GM19467 (cell line): ENCODE measurements around the gene EZR.
"Not testable (repeated sequence)": the region's sequence is repeated elsewhere in the genome, so short reads cannot be mapped to it uniquely, and the experiment has no call there.

ENCODE experiments used
- ATAC-seq: cut with Tn5 transposase; IDR thresholded peaks from one replicate; pipeline ENCODE4 v1.9.1; 2021; ENCODE audit warnings: mild to moderate bottlenecking, moderate library complexity; ENCODE audit not compliant: unreplicated experiment

The EZR gene

DNA sequence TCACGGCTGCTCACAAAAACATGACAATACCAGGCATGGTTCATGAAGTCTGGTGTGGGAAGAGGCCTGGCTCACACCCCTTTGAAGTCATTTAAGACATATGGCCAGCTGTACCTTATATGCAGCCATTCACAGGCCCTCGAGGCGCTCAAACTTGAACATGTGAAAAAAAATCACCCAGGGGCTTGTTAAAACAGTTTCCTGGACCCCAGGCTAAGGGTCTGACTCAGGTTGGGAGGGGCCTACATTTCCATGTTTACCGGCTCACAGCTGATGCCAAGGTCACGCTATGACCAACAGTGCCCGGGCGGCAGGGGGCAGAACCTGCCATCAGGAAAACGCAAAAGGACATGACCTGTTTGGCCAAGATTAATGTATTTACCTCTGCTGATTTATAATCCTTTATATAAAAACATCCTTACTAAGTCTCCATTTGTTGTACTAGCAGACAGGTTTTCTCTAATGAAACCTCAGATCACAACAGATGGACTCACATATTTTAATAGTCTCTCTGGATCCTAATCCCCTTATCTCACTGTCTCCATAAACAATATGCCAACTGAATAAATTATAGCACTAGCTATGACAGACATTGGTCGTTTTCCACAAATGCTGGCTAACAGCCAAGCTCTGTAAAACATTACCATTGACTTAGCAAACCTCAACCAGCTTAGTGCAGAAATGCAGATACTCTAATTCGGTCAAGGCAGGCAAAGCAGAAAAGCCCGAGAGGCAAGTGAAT, 19.9 kb downstream of the EZR start:
- no peak for ATAC-seq

DNA sequence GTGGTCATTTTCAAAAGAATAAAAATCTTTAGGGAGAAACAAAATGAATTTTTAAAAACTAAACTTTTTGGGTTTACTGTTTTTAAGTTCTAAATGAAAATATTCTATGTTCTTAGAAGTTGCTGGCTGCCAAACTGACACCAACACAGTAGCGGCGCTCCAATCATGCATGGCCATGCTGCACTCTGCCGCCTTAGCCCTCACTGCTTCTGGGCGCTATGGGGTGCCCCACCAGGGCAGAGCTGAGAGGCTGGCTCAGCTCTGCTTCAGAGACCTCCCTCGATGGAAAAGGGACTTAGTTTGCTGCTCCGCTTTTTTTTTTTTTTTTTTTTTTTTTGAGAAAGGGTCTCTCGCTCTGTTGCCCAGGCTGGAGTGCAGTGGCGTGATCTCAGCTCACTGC, 20.9 kb downstream of the EZR start:
- ATAC-seq, result no peak

DNA sequence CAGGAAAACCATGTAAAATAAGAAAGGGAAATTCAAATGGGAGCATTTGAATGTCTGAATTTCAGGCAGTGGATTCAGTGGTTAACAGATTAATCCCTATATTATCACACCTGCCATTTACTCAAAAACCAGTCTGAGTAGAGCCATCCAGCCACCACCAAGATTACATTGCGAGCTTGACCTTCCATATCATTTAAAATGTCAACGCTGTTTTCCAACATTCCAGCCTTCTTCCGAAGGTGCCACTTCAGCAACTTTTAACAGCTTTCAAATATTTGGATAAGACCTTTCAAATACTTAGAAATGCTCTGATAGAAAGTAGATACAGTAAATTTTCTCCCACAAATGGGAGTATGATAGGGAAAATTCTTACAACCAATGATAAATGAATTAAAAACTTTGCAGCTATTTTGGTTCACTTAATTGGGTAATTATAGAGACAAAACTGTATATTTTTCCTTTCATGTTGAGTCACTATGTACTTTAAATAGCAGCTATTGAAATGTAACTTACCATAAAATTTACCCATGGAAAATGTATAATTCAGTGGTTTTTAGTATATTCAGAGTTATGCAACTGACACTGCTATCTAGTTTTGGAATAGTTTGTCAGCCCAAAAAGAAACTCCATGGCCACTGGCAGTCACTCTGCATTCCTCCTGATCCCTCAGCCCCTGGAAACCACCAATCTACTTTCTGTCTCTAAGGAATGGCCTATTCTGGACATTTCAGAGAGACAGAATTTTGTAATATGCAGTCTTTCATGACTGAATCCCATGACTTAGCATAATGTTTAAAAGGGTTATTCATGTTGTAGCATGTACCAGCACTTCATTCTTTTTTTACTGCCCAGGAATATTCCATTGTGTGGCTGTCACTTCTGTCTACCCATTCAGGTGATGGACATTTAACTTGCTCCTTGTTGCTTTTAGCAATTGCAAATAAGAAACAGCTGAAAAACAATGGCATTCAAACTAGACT, 21.5 kb downstream of the EZR start:
- ATAC-seq, result no peak

DNA sequence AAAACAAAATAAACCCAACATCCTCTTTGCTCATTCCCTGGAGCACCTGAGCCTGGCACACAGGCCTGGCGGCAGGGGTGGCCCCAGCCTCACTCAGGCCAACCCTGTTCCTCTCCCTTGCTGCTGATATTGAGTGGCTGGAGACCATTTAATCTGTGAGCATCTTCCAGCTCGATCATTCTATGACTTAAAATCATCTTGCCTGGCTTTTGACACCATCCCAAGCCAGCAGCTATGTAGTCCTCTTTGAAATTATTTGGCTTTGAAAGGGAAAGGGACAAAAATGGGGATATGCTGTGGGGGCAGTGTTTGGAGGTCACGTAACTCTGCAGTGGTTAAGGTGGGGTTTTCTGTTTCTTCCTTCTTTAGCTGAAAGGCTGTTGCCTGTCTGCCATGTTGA, 22.8 kb downstream of the EZR start:
- no peak for ATAC-seq

DNA sequence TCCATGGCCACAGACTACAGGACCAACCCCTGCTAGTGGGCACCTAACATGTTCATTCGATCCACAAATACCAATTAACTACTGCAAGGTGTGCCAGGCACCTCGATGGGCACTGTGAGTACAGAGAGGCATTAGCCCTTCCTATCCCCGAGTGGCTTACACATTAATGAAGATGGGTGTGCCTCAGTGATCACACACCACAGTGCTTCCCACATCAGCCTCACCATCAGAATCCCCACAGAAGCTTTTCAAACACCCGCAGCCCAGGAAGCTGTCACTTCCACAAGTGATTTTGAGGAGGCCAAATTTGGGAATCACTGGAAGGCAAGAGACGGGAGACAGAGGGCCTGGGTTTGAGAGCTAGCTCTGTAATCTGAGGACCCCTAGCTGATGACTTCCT, 23.7 kb downstream of the EZR start:
- ATAC-seq, result no peak

DNA sequence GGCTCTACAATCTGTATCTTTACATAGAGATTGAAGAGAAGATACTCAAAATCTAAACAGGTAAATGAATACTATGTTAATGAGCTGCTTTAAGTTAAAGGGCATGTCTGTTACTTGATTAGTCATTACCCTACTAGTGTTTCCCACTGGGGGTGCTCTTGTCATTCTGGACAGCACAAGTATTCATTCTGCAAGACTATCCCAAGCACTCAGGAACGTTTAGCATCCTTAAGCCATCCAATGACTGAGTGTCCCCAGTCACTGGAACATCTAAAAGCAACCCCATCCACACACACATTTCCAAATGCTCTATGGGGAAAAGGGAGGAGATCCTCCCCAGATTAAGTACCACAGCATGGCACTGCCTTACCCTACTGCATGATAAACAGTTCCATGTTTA, 25.7 kb downstream of the EZR start:
- peak; percentile 40 for ATAC-seq

DNA sequence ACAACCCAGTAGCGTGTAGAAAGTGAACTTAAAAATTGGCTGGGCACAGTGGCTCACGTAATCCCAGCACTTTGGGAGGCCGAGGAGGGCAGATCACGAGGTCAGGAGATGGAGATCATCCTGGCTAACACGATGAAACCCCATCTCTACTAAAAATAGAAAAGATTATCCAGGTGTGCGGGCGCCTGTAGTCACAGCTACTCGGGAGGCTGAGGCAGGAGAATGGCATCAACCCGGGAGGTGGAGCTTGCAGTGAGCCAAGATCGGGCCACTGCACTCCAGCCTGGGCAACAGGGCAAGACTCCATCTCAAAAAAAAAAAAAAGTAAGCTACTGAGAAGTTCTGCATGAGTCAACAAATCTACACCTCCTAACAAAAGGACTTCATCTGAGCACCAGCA, 26.7 kb downstream of the EZR start:
- ATAC-seq, result not testable (repeated sequence)

DNA sequence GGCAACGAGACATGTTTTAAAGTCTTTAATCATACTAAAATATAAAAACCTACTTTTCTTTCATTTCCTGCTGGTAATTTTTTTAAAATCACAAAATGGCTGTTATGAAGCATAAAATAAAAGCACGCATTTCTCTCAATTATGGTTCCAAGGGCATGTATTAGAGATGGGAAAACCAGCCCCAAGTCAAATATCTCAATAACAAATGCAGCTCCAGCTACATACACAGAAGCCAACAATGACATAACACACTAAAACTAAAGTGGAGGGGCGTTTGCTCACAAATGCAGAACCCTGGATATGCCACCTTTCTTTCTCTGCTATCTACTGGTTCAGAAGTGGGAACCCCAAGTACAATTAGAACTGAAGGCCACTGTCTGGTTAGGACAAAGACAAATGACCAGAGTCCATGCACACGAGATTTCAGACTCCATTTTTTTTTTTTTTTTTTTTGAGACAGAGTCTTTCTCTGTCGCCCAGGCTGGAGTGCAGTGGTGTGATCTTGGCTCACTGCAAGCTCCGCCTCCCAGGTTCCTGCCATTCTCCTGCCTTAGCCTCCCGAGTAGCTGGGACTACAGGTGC, 27.8 kb downstream of the EZR start:
- ATAC-seq, result no peak

DNA sequence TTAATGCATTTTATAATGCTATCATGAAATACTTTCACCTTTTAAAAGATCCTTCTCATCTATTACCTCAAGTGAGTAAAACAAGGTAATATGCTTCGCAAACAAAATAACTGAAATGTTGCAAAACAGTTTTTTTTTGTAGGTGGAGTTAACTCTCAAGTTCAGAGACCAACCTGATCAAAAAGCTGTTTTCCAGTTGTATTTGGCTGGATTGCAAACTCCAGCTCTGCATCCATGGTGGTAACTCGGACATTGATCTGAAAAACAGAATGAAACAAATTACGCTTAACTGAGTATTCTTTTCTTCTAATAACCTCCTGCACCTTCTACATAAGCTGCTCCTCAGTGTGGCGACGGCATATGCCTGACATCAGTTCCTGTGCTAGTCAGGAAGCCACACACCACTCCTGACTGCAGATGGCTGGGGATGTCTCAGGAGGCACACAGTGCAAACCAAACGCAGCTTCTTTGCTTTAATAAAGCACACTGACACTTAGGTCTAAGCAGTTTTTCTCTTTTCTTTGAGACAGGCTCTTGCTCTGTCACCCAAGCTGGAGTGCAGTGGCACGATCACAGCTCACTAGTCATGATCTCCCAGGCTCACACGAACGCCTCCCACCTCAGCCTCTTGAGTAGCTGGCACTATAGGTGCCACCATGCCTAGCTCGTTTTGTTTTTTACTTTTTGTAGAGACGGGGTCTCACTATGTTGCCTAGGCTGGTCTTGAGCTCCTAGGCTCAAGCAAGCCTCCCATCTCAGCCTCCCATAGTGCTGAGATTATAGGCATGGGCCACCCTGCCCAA, 29.9 kb downstream of the EZR start:
- ATAC-seq, result no peak

DNA sequence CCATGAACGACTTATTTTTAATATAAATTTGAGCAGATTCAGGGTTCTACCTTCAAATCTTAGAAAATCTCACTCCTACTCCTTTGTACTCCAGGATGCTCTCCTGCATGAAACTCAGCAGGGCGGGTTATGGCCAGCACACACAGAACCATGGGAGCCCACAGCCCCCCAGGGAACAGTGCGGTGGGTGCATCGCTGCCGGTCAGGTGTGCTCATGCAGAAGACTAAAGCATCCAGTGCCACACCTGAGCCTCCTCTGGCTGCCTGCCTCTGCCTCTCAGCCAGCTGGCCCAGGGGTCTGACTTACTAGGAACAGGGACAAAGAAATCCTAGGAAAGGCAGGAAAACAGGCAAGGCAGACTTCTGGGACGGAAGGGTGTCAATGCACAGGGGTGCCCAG, 31.8 kb downstream of the EZR start:
- no peak for ATAC-seq

DNA sequence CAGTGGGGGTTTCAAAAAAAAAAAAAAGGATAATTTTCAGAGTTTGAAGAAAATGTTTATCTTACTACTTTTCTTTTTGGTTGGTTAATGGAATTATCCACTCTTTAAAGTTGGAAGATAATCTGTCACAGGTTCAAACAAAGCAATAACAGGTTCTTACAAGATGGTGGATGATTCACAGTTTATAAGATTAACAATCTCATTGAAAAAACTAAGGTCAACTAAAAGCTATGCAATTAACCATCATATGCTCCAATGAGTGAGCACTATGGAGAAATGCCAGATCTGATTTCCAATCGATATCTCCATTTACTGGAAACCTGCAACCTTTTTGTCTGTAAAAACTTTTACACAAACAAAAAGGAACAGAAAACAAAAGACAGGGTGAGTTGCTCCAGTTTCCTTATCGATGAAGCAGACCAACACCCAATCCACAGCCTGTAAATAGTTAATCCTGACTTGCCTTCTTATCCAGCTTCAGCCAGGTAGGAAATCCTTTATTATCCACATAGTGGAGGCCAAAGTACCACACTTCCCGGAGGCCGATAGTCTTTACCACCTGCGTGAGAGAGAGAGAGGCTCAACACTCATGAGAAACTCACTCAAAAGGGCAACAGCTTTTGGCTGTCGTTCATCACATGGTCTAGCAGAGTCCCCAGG, 32.4 kb downstream of the EZR start:
- no peak for ATAC-seq

DNA sequence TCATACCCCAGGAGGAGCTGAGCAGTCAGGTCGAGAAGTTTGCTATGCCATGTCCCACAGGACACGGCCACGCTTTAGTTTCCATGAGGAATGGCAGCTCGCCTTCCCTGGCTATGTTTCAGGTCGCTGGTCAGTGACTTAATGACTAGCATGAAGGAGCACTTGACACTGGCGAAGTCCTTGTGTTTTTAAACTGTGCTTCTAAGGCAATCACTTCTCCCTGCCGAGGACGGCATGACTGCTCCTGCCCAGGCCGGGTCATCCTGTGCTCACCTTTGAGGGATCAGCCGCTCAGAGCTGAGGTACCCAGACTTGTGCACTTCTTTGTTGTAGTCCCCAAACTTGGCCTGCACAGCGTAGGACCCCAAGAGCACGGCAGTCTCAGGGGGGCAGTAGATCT, 34.1 kb downstream of the EZR start:
- no peak for ATAC-seq

DNA sequence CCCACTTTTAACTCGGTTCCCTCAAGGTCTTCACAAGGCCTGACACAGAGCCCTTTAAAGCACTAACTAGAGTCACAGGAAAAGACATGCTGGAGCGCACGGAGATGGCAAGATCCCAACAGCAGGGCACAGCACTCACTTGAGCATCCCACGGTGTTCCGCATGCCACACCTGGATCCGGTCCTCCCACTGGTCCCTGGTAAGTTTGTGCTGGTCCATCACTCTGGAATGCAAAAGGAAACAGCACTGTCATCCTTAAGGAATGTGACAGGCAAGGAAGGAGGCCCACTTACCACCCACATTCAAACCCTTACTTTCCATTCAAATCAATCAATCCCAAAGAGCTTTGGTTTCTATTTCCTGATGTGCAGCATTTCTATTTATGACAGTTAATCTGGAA, 34.7 kb downstream of the EZR start:
- ATAC-seq, result no peak

DNA sequence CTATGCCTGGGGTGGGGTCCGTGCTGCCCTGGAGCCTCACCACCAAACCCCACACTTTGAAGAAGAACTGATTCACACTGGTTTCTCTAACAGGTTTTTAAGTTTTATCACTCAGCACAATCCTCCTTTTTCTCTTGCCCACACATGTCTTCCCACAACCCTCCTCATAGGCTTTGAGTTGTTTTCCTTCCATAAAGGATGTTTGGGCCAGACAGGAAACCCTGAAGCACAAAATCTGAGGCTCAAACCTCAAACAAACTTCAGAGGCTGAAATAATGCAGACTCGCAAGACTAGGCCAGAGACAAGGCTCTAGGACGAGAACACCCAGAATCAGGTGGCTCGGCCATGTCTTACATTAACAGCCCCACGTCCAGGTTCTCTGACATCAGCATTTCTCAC, 35.3 kb downstream of the EZR start:
- ATAC-seq, result no peak

DNA sequence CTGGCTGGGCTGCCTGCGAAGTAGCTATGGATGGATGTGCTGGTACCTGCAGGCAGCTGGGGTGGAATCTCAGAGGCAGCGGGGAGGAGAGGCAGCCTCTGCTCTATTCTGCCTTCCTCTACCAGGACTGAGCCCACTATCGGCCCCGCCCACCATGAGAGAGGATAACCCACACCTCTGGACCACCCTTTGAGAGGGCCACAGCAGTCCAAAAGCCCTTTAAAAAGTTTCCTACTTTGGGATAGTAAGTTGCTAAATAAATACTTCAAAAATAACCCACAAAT, 36.1 kb downstream of the EZR start:
- no peak for ATAC-seq

DNA sequence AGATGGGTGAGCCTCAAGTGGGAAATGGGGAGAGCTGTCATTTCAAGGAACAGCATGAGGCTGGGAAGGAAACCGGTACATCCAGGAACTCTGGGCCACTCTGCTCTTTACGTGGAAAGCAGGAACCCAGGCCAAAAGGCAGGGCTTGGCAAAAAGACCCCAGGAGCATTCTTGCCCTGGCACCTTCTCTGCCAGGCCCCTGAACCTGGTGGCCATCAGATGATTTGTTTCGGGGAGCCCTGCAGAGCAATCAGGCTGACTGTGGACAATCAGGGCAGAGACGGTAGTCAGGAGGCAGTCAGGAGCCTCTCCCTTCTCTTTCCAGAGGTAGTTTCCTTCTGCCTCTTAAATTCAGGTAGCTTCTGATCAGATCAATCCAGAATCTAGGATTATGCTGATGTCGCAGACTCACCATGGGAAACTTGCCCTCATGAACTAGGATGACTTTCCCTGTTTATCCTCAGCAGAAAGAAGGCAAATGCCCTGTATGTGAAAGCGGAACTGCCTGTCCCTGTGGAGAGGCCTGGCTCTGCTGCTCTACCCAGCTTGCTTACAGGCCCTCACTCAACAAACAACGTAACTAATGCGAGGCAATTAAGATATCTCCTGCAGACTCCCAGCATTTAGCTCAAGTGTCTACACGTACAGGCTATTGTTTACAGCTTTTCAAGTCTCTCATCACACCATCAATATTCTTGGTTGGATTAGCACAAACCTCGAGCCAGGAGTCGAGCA, 36.6 kb downstream of the EZR start:
- ATAC-seq, result no peak

DNA sequence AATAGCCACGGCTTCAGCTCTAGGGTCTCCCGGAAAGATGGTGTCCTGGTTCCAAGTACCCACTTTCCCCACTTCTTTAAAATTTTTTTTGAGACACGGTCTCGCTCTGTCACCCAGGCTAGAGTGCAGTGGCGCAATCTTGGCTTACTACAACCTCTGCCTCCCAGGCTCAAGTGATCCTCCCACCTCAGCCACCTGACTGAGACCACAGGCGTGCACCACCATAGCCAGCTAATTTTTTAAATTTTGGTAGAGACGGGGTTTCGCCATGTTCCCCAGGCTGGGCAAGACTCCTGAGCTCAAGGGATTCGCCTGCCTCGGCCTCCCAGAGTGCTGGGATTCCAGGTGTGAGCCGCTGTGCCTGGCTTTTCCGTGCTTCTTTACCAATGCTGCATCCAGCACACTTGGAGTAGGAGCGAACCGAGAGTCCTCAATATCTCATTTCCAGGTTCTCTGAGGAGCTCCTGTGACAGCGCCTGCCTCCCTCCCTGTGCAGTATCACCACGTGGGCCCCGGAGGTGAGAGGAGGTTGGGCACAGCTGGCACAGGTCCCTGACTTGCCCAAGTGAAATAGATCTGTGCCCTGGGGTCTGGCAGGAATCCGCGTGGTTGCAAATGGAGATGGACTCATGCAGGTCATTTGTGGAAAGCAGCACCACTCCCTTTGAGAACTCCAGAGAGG, 37.3 kb downstream of the EZR start:
- no peak for ATAC-seq

DNA sequence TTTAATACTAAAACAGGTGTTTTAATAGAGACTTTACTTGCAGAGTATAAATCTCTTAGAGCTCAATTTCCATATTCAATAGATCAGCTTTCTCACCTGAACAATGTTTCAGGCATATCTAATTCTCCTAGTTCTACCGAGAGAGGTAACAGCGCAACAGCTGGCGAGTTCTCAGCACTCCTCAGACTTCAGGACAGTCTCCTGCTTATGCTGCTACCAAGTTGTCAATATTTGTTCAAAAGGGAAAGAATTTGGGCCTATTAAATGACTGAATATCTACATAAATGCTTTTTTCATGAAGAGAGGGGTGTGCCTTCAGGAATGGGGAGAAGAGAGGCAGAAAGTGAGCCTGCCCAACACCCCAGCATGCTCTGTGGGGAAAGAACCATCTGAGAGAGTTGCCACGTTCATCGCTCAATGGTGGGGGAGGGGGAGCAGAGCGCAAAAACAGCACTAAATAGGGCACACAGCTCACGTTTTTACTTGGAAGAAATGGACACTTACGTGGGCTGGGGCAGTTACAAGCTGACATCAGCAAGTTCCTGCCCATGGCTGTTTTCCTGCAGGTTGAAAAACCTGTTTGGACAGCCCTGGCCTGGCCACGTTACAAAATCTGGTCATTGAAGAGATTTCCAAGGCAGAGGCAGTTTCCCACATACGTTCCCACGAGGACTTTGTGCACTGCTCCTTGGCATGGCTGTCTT, 38.0 kb downstream of the EZR start:
- ATAC-seq, result no peak
